D721Med (cell line): ENCODE data around the gene DDIAS.
"Not testable (repeated sequence)": the region's sequence is repeated elsewhere in the genome, so short reads cannot be mapped to it uniquely, and the experiment has no call there.

Experiments used
- DNase-seq: peaks from one replicate; pipeline ENCODE4 v3.0.0; 2011; ENCODE audit warnings: low spot score; ENCODE audit not compliant: insufficient read length
- FAIRE-seq: peaks from 2 replicates; lab custom pipeline; 2011; peaks lifted over from hg19 to GRCh38; lab: Jason Lieb, UNC
- TF ChIP-seq, protein P1 (sequence below): IDR thresholded peaks from 2 replicates; pipeline ENCODE4 v1.5.1; 2012; ENCODE audit warnings: mild to moderate bottlenecking, control low read depth; ENCODE audit not compliant: insufficient read depth; ENCODE audit errors: missing control alignments

DDIAS gene

GRCh38 chr11:82937554-82937953 is 36.0 kb downstream of the DDIAS start:
- FAIRE-seq (no peak), DNase-seq (no peak)
- TF ChIP-seq, protein P1, sequence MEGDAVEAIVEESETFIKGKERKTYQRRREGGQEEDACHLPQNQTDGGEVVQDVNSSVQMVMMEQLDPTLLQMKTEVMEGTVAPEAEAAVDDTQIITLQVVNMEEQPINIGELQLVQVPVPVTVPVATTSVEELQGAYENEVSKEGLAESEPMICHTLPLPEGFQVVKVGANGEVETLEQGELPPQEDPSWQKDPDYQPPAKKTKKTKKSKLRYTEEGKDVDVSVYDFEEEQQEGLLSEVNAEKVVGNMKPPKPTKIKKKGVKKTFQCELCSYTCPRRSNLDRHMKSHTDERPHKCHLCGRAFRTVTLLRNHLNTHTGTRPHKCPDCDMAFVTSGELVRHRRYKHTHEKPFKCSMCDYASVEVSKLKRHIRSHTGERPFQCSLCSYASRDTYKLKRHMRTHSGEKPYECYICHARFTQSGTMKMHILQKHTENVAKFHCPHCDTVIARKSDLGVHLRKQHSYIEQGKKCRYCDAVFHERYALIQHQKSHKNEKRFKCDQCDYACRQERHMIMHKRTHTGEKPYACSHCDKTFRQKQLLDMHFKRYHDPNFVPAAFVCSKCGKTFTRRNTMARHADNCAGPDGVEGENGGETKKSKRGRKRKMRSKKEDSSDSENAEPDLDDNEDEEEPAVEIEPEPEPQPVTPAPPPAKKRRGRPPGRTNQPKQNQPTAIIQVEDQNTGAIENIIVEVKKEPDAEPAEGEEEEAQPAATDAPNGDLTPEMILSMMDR = no peak

DNA sequence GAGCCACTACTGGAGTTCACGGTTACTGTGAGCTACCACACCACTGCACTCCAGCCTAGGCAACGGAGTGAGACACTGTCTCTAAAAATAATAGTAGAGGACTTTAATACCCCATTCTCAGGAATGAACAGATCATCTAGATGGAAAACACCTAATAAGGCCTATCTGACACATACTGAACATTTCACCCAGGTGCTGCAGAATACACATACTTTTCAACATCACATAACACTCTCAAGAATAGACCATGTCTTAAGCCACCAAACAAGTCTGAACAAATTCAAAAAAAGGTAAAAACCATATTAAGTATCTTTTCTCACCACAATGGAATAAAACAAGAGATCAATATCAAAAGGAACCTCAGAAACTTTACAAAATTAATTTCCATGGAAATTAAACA is 37.9 kb downstream of the DDIAS start:
- no peak for FAIRE-seq
- no peak for DNase-seq

DNA sequence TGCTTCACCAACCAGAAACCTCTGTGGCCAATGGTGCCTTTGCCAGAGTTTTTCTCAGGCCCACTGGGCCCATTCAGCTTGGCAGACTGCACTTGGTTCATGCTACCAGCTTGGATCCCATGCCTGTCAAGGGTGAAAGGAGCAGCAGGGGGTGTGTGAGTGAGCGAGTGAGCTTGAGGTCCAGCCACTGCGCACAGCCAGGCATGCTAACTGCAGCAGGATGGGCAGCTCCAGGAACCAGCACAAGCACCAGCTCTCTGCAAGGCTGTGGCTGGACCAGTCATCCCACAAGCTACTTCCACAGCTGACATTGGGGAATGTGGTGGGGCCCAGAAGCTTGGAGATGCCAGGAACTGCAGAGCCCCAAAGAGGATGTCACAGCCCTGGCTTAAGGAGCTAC is 40.8 kb downstream of the DDIAS start:
- TF ChIP-seq, protein P1 = no peak
- no peak for FAIRE-seq

More for the DNA sequence above, 37.9 kb downstream of the DDIAS start:
- TF ChIP-seq, protein P1 = no peak

GRCh38 chr11:82943430-82943829 is 41.9 kb downstream of the DDIAS start:
- not testable (repeated sequence) for DNase-seq, FAIRE-seq

More for the DNA sequence above, 40.8 kb downstream of the DDIAS start:
- DNase-seq = no peak

GRCh38 chr11:82944198-82944597 is 42.7 kb downstream of the DDIAS start:
- FAIRE-seq (no peak), DNase-seq (no peak)
- TF ChIP-seq, protein P1 = no peak

GRCh38 chr11:82945041-82945440 is 43.5 kb downstream of the DDIAS start:
- not testable (repeated sequence) for FAIRE-seq

GRCh38 chr11:82945682-82946081 is 44.1 kb downstream of the DDIAS start:
- FAIRE-seq = no peak
- TF ChIP-seq, protein P1 = no peak
- no peak for DNase-seq

More at GRCh38 chr11:82945041-82945440, 43.5 kb downstream of the DDIAS start:
- DNase-seq = not testable (repeated sequence)

DNA sequence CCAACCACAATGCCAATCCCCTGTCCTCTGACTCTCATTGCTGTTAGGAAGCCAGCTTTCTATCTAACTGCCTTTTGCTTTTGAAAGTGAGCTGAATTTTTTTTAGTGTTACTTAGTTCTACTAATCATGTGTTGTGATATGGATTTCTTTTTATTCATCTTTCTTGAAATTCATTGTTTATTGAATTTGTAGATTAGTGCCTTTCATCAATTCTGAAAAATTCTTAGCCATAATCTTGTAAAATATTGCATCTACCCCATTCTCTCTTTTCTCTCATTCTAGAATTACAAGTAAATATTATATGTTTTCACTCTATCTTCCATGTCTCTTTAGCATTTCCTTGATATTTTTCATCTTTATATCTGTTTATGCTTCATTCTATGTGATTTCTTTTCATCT is 47.8 kb downstream of the DDIAS start:
- TF ChIP-seq, protein P1 = no peak
- FAIRE-seq = no peak
- no peak for DNase-seq

DNA sequence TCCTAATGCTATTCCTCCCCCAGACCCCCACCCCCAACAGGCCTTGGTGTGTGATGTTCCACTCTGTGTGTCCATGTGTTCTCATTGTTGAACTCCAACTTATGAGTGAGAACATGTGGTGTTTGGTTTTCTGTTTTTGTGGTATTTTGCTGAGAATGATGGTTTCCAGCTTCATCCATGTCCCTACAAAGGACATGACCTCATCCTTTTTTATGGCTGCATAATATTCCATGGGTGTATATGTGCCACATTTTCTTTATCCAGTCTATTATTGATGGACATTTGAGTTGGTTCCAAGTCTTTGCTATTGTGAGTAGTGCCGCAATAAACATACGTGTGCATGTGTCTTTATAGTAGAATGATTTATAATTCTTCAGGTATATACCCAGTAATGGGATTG is 49.0 kb downstream of the DDIAS start:
- DNase-seq, FAIRE-seq: not testable (repeated sequence)

GRCh38 chr11:82955736-82956453 is 54.4 kb downstream of the DDIAS start:
- not testable (repeated sequence) for DNase-seq, FAIRE-seq
